Bronchial epithelial cell (primary cell): ENCODE results near the gene STUB1. TPM values are rescaled to one million over a fixed set of nuclear protein-coding genes. Genes with fewer than 3 reads are reported as not detected.

Source experiments
- DNase-seq: peaks from one replicate; pipeline ENCODE4 v3.0.0-alpha.2; 2010; ENCODE audit warnings: low read depth
- FAIRE-seq: peaks from 2 replicates; lab custom pipeline; 2011; peaks lifted over from hg19 to GRCh38; lab: Jason Lieb, UNC
- H3K27me3 ChIP-seq: 2 replicates; pipeline ENCODE4 v1.5.1; 2011; ENCODE audit warnings: low read length; ENCODE audit not compliant: control insufficient read depth, insufficient read depth
- H3K36me3 ChIP-seq: 2 replicates; pipeline ENCODE4 v1.5.1; 2011; ENCODE audit warnings: low read length; ENCODE audit not compliant: control insufficient read depth, insufficient read depth
- H3K4me3 ChIP-seq: 2 replicates; pipeline ENCODE4 v1.5.1; 2011; ENCODE audit warnings: mild to moderate bottlenecking, low read depth, low read length, control low read depth
- CTCF ChIP-seq: IDR thresholded peaks from 2 replicates; pipeline ENCODE4 v1.5.1; 2011; ENCODE audit warnings: mild to moderate bottlenecking, moderate library complexity, low read length, control low read depth, inconsistent platforms; ENCODE audit not compliant: insufficient read depth, severe bottlenecking
- total RNA-seq: library from RNA; depleted of rRNA; stranded (reverse); fragments of >200 nt; gene quantifications from 2 replicates; pipeline ENCODE4 v1.2.1, GENCODE V29; 2014

Gene STUB1
- total RNA-seq, 1 donor from 2014 or later, result 204 TPM

GRCh38 chr16:671353-672131, 8.7 kb upstream of the STUB1 start:
- DNase-seq (no peak), FAIRE-seq (no peak)
- TF ChIP-seq CTCF, result no peak
- Histone ChIP-seq H3K4me3 (no peak overlapping the region), H3K36me3 (peaks cover 31% of the 10 kb centered on the region), H3K27me3 (no peaks in the 10 kb centered on the region)

- no peak overlapping the region for H3K4me3 ChIP-seq
- H3K36me3 ChIP-seq, result peaks cover 31% of the 10 kb centered on the region
- FAIRE-seq, result no peak
- H3K27me3 ChIP-seq, result no peaks in the 10 kb centered on the region
- no peak for DNase-seq
- no peak for TF ChIP-seq CTCF
Observed at GRCh38 chr16:672371-672770, 7.8 kb upstream of the STUB1 start.

GRCh38 chr16:672851-673250, 7.4 kb upstream of the STUB1 start:
- Histone ChIP-seq H3K36me3 (peaks cover 31% of the 10 kb centered on the region), H3K27me3 (no peaks in the 10 kb centered on the region), H3K4me3 (no peak overlapping the region)
- no peak for TF ChIP-seq CTCF
- DNase-seq (no peak), FAIRE-seq (no peak)

- Histone ChIP-seq H3K36me3 (peaks cover 32% of the 10 kb centered on the region), H3K4me3 (no peak overlapping the region), H3K27me3 (no peaks in the 10 kb centered on the region)
- no peak for DNase-seq
- no peak for TF ChIP-seq CTCF
- FAIRE-seq, result no peak
Observed at GRCh38 chr16:673399-673991, 6.7 kb upstream of the STUB1 start.

GRCh38 chr16:674214-674881, 5.9 kb upstream of the STUB1 start:
- DNase-seq (no peak), FAIRE-seq (no peak)
- no peak for TF ChIP-seq CTCF
- H3K36me3 ChIP-seq, result peaks cover 31% of the 10 kb centered on the region
- H3K27me3 ChIP-seq, result no peaks in the 10 kb centered on the region
- H3K4me3 ChIP-seq, result no peak overlapping the region
